ENCODE data around the gene PRMT9.

DNA sequence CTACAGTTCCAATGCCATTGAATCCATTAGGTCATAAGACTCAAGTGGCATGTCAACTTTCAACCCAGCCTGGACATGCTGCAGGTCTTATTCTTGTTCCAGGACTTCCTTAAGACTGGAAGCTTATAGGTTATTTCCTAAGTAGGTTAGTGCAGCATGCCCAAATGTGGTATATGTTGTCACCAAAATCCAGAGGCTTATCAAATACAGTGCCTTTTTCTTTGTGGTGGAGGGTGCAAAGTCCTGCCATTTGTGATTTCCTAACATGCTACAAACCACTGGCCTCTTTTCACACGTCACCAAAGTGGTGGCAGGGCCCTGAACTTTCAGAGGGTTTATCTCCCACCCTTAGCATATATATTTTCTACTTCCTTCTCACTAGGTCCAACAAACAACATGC is 76.5 kb downstream of the PRMT9 start:
- TF ChIP-seq, protein P1, sequence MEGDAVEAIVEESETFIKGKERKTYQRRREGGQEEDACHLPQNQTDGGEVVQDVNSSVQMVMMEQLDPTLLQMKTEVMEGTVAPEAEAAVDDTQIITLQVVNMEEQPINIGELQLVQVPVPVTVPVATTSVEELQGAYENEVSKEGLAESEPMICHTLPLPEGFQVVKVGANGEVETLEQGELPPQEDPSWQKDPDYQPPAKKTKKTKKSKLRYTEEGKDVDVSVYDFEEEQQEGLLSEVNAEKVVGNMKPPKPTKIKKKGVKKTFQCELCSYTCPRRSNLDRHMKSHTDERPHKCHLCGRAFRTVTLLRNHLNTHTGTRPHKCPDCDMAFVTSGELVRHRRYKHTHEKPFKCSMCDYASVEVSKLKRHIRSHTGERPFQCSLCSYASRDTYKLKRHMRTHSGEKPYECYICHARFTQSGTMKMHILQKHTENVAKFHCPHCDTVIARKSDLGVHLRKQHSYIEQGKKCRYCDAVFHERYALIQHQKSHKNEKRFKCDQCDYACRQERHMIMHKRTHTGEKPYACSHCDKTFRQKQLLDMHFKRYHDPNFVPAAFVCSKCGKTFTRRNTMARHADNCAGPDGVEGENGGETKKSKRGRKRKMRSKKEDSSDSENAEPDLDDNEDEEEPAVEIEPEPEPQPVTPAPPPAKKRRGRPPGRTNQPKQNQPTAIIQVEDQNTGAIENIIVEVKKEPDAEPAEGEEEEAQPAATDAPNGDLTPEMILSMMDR (IDR thresholded peaks at IDR 0.05), result no peak
- no peak for TF ChIP-seq EP300 (IDR thresholded peaks at IDR 0.05)
- TF ChIP-seq POLR2A (IDR thresholded peaks at IDR 0.05), result no peak
